GM12878 (cell line): ENCODE data around the gene POLR3G. TPM values are rescaled to one million over a fixed set of nuclear protein-coding genes. Genes with fewer than 3 reads are reported as not detected.

Source experiments
- ATAC-seq: fragments of 200-7000 bp; cut with Tn5 transposase; 3 replicates; pipeline ENCODE4 v1.9.1; 2020; ENCODE audit warnings: mild to moderate bottlenecking, moderate library complexity
- BruUV-seq: library from RNA; stranded (reverse); fragments of 400-500 nt; replicated peaks from 2 replicates; lab custom pipeline; 2021; lab: Mats Ljungman, UMichigan
- CTCF ChIA-PET: fragments of 300-600 bp; sonication (Branson Sonifier 250); formaldehyde crosslinking; extraction: SDS; loops from one replicate; lab custom pipeline; 2021; ENCODE audit warnings: inconsistent platforms; lab: Yijun Ruan, JAX
- POLR2A ChIA-PET: fragments of 350-600 bp; formaldehyde crosslinking; extraction: SDS; loops from one replicate; lab custom pipeline; 2021; ENCODE audit warnings: inconsistent platforms; lab: Charles Lee
- RAD21 ChIA-PET: fragments of 300-600 bp; sonication (Branson Sonifier 250); formaldehyde crosslinking; loops from one replicate; lab custom pipeline; 2023; ENCODE audit warnings: antibody characterized with exemption; ENCODE audit not compliant: unreplicated experiment; lab: Charles Lee
- SMC1A ChIA-PET: fragments of 300-600 bp; sonication (Branson Sonifier 250); formaldehyde crosslinking; loops from one replicate; lab custom pipeline; 2023; ENCODE audit not compliant: unreplicated experiment, uncharacterized antibody; lab: Charles Lee
- DNase-seq: peaks from one replicate; pipeline ENCODE4 v3.0.0-alpha.2; 2011; ENCODE audit warnings: low read depth, low spot score
- FAIRE-seq: peaks from 3 replicates; lab custom pipeline; 2011; peaks lifted over from hg19 to GRCh38; lab: Jason Lieb, UNC
- H2AFZ ChIP-seq: 2 replicates; pipeline ENCODE4 v1.6.0; 2011; ENCODE audit warnings: low read depth, low read length, control low read depth; ENCODE audit not compliant: control insufficient read depth
- H3K27ac ChIP-seq: 2 replicates; pipeline ENCODE4 v1.5.1; 2011; ENCODE audit warnings: control low read depth; ENCODE audit not compliant: control insufficient read depth, insufficient read depth
- H3K27me3 ChIP-seq, 2 experiments: replicated peaks in 1 of 2; 2 replicates each; pipeline versions ENCODE4 v1.6.0 to v1.6.1; 2011; ENCODE audit warnings: low read length in 1 of 2; ENCODE audit not compliant: control insufficient read depth in 2 of 2, insufficient read depth in 2 of 2
- H3K36me3 ChIP-seq, 2 experiments: 2 replicates each; pipeline ENCODE4 v1.5.1; 2011; ENCODE audit warnings: low read length in 1 of 2; ENCODE audit not compliant: control insufficient read depth in 2 of 2, insufficient read depth in 2 of 2
- H3K4me1 ChIP-seq: 2 replicates; pipeline ENCODE4 v1.6.1; 2011; ENCODE audit warnings: mild to moderate bottlenecking, low read length, moderate library complexity, mixed read lengths; ENCODE audit not compliant: control insufficient read depth, insufficient read depth
- H3K4me2 ChIP-seq: 2 replicates; pipeline ENCODE4 v1.6.0; 2011; ENCODE audit warnings: control low read depth; ENCODE audit not compliant: control insufficient read depth, insufficient read depth
- H3K4me3 ChIP-seq: fragments of 200-600 bp; sonication (generic); 2 replicates; pipeline ENCODE4 v1.5.1; 2016
- H3K79me2 ChIP-seq: 2 replicates; pipeline ENCODE4 v1.6.0; 2011; ENCODE audit warnings: low read length; ENCODE audit not compliant: control insufficient read depth, insufficient read depth
- H3K9ac ChIP-seq: 2 replicates; pipeline ENCODE4 v1.8.0; 2011; ENCODE audit warnings: low read length, control low read depth, mixed read lengths; ENCODE audit not compliant: control insufficient read depth, insufficient read depth
- H3K9me3 ChIP-seq: replicated peaks from 3 replicates; pipeline ENCODE4 v1.5.1; 2011; ENCODE audit warnings: mild to moderate bottlenecking, low read length; ENCODE audit not compliant: control insufficient read depth, insufficient read depth
- H4K20me1 ChIP-seq: 2 replicates; pipeline ENCODE4 v1.6.0; 2011; ENCODE audit not compliant: control insufficient read depth, insufficient read depth
- CBFB ChIP-seq: IDR thresholded peaks from 2 replicates; pipeline ENCODE4 v1.6.1; 2016; ENCODE audit warnings: antibody characterized with exemption, low read depth
- CBX5 ChIP-seq: sonication (generic); IDR thresholded peaks from 2 replicates; pipeline ENCODE4 v1.6.1; 2016; ENCODE audit warnings: low read depth, moderate library complexity, mild to moderate bottlenecking, inconsistent platforms
- ESRRA ChIP-seq: IDR thresholded peaks from 2 replicates; pipeline ENCODE4 v1.6.1; 2012; ENCODE audit warnings: mild to moderate bottlenecking, low read length, improper control_type of control experiment
- HDAC2 ChIP-seq: fragments of 200-600 bp; sonication (generic); IDR thresholded peaks from 2 replicates; pipeline ENCODE4 v1.6.1; 2017
- IKZF1 ChIP-seq: fragments of 450-650 bp; conservative IDR thresholded peaks from 2 replicates; pipeline ENCODE4 v1.6.1; 2017; ENCODE audit warnings: antibody characterized with exemption, mild to moderate bottlenecking
- KDM1A ChIP-seq: fragments of 200-600 bp; sonication (generic); IDR thresholded peaks from 2 replicates; pipeline ENCODE4 v1.6.1; 2016; ENCODE audit warnings: borderline replicate concordance
- LARP7 ChIP-seq: fragments of 450-650 bp; IDR thresholded peaks from 2 replicates; pipeline ENCODE4 v1.6.1; 2017; ENCODE audit warnings: mild to moderate bottlenecking
- MEF2B ChIP-seq: fragments of 450-650 bp; IDR thresholded peaks from 2 replicates; pipeline ENCODE4 v1.6.1; 2018; ENCODE audit warnings: mild to moderate bottlenecking, moderate library complexity; ENCODE audit not compliant: partially characterized antibody, poor library complexity, severe bottlenecking
- NFXL1 ChIP-seq: fragments of 450-650 bp; IDR thresholded peaks from 2 replicates; pipeline ENCODE4 v1.6.1; 2017; ENCODE audit warnings: antibody characterized with exemption, mild to moderate bottlenecking, borderline replicate concordance
- NFYA ChIP-seq: IDR thresholded peaks from 2 replicates; pipeline ENCODE4 v1.6.1; 2011; ENCODE audit warnings: low read depth, mild to moderate bottlenecking, low read length, improper control_type of control experiment, borderline replicate concordance
- RFX5 ChIP-seq: IDR thresholded peaks from 2 replicates; pipeline ENCODE4 v1.6.1; 2011; ENCODE audit warnings: low read depth, low read length, improper control_type of control experiment
- SRF ChIP-seq, 2 experiments: IDR thresholded peaks; 2 replicates each; pipeline ENCODE4 v1.6.1; 2011; ENCODE audit warnings: low read depth in 2 of 2, low read length in 2 of 2, mild to moderate bottlenecking in 1 of 2, moderate library complexity in 1 of 2
- STAT1 ChIP-seq: fragments of 450-650 bp; conservative IDR thresholded peaks from 2 replicates; pipeline ENCODE4 v1.6.1; 2014; ENCODE audit warnings: antibody characterized with exemption, mild to moderate bottlenecking
- SUPT20H ChIP-seq: IDR thresholded peaks from 2 replicates; pipeline ENCODE4 v1.6.1; 2011; ENCODE audit warnings: low read depth, mild to moderate bottlenecking, low read length, moderate library complexity, borderline replicate concordance; ENCODE audit not compliant: control insufficient read depth
- TARDBP ChIP-seq: IDR thresholded peaks from 2 replicates; pipeline ENCODE4 v1.6.1; 2016; ENCODE audit warnings: borderline replicate concordance
- ZNF24 ChIP-seq: fragments of 450-650 bp; IDR thresholded peaks from 2 replicates; pipeline ENCODE4 v1.6.1; 2017; ENCODE audit warnings: antibody characterized with exemption, mild to moderate bottlenecking
- in situ Hi-C: fragments of 300-500 bp; cut with MboI; formaldehyde crosslinking; loops from 9 replicates; pipeline ENCODE4 v1.14.3; 2018; ENCODE audit warnings: mixed read lengths
- intact Hi-C: fragments of 100-400 bp; cut with micrococcal nuclease; formaldehyde crosslinking; loops from one replicate; pipeline ENCODE4 v1.14.2; 2022; ENCODE audit not compliant: unreplicated experiment
- polyA plus RNA-seq, 11 experiments: library from polyadenylated mRNA; depleted of rRNA in 4 of 11; unstranded in 6 of 11; stranded (reverse) in 5 of 11; fragments of >200 nt; fragmentation: Nextera tagmentation in 4 of 11; fragmentation: Illumina TruSeq in 1 of 11; extraction: Ambion mirVana in 4 of 11; extraction: Trizol in 1 of 11; gene quantifications; 1 replicate in 1 of 11; 2 replicates in 10 of 11; pipeline versions ENCODE4 v1.2.1 to v1.2.3, GENCODE V29; 2011 to 2016; ENCODE audit warnings: inconsistent platforms in 2 of 11, missing spikeins in 2 of 11, low read depth in 1 of 11
- total RNA-seq, 4 experiments: library from RNA; depleted of rRNA in 3 of 4; stranded (reverse); fragments of >200 nt in 3 of 4; fragmentation: Illumina TruSeq in 1 of 4; extraction: Trizol in 1 of 4; gene quantifications; 2 replicates each; pipeline versions ENCODE4 v1.2.1 to v1.2.3, GENCODE V29; 2013 to 2021

The POLR3G gene
- total and polyA plus RNA-seq, 10 of the 15 experiments (the other 5 are each of a cell fraction or from before 2014, with no cell fraction given) = 15.2 to 50.9 (median 27.5) TPM

DNA sequence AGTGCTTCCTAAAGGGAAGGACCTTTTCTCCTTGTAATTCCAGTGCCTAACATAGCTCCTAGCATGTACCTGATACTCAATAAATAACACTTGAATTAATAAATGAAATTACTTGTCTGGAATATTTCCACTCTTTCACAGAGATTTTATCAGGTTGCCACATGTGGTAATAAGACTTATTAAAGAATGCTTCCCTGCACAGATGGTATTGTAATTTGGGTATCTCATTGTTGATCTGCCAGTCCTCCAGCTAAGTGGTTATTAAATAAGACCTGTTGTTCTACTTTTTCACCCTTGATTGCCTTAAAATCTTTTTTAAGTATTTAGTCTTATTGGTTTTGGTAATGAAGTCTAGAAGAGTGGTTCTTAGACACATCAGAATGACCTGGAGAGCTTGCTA lies 37.0 kb upstream of the POLR3G start:
- no peak overlapping the region for H3K9ac ChIP-seq
- no peak overlapping the region for H3K4me3 ChIP-seq
- ATAC-seq (no peak), DNase-seq (no peak), FAIRE-seq (no peak)
- H3K36me3 ChIP-seq = no peaks in the 10 kb centered on the region
- in situ Hi-C loops = loop anchor here (5.0 to 10.0 kb wide), 2 partner anchors 97 to 345 kb away; no protein-coding TSS in a partner anchor
- H3K27me3 ChIP-seq = no peaks in the 10 kb centered on the region
- intact Hi-C loops = loop anchor here (2.0 kb wide), 1 partner anchor 167 kb away; no protein-coding TSS in a partner anchor
- H3K4me1 ChIP-seq = 0 out of 2 replicates have a peak, but pooled peaks cover 5% of the 10 kb centered on the region
- H3K9me3 ChIP-seq = no peaks in the 10 kb centered on the region; the same call in 2 of the 3 replicates
- H3K4me2 ChIP-seq = no peak overlapping the region
- ChIA-PET POLR2A (no interaction called here), SMC1A (interaction anchor here (0.6 to 5.2 kb wide), 11 partner anchors 10 to 736 kb away, joined by 3 to 46 read pairs (median 8); partner anchors contain the start of genes CETN3, LYSMD3, MBLAC2 and POLR3G), RAD21 (interaction anchor here (1.2 to 4.4 kb wide), 5 partner anchors 28 to 346 kb away, joined by 4 to 43 read pairs (median 5); partner anchors contain the start of genes CETN3 and LYSMD3), CTCF (interaction anchor here (0.7 to 6.8 kb wide), 14 partner anchors 11 to 346 kb away, joined by 3 to 118 read pairs (median 4); partner anchors contain the start of gene LYSMD3)
- BruUV-seq = no TSS peak
- no peak overlapping the region for H3K27ac ChIP-seq
- TF ChIP-seq NFXL1 = no peak
- no peak for TF ChIP-seq SRF (IDR thresholded peaks at IDR 0.05; ENCODE audit: low read depth in 2 of 2, low read length in 2 of 2)
- TF ChIP-seq ESRRA = no peak
- no peak for TF ChIP-seq CBFB
- no peak for TF ChIP-seq HDAC2
- no peak for TF ChIP-seq SUPT20H
- no peak for TF ChIP-seq ZNF24
- no peak for TF ChIP-seq RFX5
- TF ChIP-seq STAT1 = no peak
- no peak for TF ChIP-seq TARDBP
- no peak for TF ChIP-seq MEF2B
- TF ChIP-seq LARP7 = no peak
- TF ChIP-seq CBX5 = no peak
- TF ChIP-seq NFYA = no peak
- no peak for TF ChIP-seq KDM1A
- TF ChIP-seq IKZF1 = no peak
- H2AFZ ChIP-seq = no peak overlapping the region
- no peaks in the 10 kb centered on the region for H4K20me1 ChIP-seq
- H3K79me2 ChIP-seq = no peaks in the 10 kb centered on the region
